Head of caudate nucleus (tissue), 42 donors: ENCODE measurements around the gene AKIP1.
A peak's percentile ranks its signal among the peaks of the same experiment; 100 is the strongest.
"Not testable (repeated sequence)": the region's sequence is repeated elsewhere in the genome, so short reads cannot be mapped to it uniquely, and the experiment has no call there.

Experiments
- DNase-seq, 42 donors: peaks; one replicate each; pipeline versions ENCODE4 v3.0.0 to v3.0.0-alpha.2; 2020 to 2021; ENCODE audit warnings: mixed read lengths in 7 of 42
- intact Hi-C: fragments of 100-400 bp; cut with DNase I; formaldehyde crosslinking; loops from one replicate; pipeline ENCODE4 v1.15.0; 2022

Gene AKIP1

DNA sequence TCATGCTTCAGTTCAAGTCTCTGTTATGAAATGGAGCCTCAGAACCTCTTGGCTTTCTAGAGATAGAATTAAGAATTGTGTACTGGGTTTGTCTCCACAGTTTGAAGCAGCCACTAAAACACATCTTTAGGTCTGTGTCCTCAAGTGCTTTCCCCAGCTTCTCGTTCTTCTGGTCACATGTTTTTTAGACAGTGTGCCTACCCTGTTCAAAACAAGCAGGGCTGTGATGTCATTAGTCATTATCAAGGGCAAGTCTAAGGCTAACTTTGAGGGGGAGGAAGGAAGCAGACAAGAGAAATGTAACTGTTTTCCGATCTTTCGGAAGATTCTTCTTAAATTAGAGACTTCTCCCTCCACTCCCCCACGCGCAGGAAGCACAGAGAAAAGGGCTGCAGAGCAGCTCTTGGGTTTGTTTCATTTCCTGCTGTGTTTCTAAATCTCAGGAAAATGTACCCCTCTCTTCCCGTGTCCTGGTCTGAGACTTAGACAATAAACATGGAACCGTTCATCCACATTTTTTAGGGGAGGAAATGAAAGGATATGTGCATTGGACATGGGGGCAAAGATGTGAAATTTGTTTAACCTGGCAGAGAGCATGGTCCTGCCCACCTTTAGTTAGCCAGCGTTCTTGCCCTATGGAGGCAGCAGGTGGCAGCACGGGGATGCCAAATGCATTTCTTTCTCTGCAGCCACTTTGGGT is 3.1 kb downstream of the AKIP1 start:
- intact Hi-C loops, result loop anchor here (5.0 to 10.0 kb wide), 2 partner anchors 221 to 227 kb away; no protein-coding TSS in a partner anchor
- peak; percentile 5 to 80 (median 54) for DNase-seq

DNA sequence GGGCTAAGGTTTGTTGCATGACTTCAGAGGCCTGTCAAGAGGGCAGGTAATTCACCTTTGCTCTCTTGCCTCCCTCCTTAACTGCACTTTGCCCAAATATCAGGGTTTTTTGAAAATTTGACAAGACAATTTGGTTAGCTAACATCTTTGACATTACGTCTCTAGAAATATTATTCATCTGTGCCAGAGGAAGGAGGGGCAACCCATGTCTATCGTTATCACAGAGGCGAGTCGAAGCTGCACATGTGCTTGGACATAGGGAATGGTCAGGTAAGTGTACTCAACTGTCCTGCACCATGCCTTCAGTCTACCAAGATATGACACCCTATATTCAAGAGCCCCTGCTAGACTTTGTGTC is 3.7 kb downstream of the AKIP1 start:
- DNase-seq, result no peak
- intact Hi-C loops, result loop anchor here (5.0 to 10.0 kb wide), 2 partner anchors 220 to 227 kb away; no protein-coding TSS in a partner anchor

DNA sequence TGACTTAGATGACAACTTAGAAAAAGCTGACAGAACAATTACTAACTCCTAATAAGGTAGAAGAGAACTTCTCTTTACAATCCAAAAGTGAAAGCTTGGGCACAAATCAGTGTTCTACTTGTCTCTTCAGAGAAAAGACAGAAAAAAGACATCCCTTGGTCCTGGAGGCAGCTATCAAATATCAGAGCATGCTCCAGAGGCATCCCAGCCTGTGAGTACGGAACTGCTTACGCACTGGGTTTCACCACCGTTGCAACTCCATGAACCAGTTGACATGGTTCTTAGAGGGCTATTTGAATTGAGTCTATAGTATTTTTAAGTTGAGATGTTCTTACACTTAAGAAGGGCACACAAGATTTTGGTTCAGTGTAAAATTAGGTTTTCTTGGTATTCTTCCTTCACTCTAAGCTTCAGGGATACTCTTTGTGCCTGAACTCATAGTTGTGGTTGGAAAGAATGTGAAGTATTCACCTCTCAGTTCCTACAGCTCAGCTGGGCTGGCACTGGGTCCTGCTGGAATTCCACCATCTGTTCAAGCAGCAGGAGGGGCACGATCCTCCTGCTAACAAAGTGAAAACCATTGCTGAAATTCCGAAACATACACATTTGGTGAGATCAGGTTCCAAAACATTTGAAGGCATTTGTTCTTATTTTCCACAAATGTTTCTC is 6.3 kb downstream of the AKIP1 start:
- intact Hi-C loops, result loop anchor here (10.0 kb wide), 1 partner anchor 218 kb away; no protein-coding TSS in a partner anchor
- DNase-seq, result peak in 1 of 42 donors; percentile 33

- intact Hi-C loops, result no loop called here
- peak in 1 of 42 donors; percentile 7 for DNase-seq
Observed at GRCh38 chr11:8922691-8923090, 11.7 kb downstream of the AKIP1 start.

GRCh38 chr11:8925711-8926110 is 14.7 kb downstream of the AKIP1 start:
- DNase-seq, result peak in 1 of 42 donors; percentile 26
- intact Hi-C loops, result no loop called here

DNA sequence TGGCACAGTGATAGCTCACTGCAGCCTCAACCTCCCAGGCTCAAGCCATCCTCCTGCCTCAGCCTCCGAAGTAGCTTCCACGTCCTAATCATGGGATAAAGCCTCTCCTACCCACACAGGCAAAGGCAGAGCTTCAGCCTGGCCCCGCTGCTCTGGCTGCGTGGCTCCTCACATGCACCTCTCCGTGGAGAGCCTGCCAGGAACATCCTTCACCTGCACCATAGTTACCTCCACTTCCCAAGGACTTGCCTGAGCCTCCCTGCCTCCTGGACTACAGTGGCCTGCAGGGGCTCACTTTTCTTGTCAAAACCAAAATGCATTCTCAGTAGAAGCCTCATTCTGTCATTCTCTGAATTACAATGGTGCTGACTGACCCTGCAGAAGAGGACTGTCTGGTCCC is 15.2 kb downstream of the AKIP1 start:
- intact Hi-C loops, result no loop called here
- peak in 1 of 42 donors; percentile 14 for DNase-seq

DNA sequence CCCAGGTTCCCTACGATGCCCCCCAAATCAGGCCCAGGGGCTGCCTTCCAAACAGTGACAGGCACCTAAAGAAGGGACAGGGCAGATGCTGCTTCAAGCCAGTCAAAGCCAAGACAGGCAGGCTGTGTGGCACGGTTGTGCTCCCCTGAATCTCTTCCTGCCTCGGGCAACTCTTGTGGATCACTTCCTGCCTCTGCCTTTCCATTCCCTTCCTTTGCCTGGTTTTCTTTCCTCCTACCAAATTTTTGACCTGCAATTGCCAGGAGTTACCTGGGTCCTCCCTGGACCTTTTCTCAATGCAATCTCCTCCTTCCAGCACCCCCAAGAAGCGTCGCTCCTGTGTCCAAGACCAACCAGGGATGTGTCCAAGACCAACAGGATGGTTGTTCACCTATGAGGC is 16.2 kb downstream of the AKIP1 start:
- DNase-seq, result peak in 1 of 42 donors; percentile 7
- intact Hi-C loops, result no loop called here

GRCh38 chr11:8928205-8928604 is 17.2 kb downstream of the AKIP1 start:
- intact Hi-C loops, result no loop called here
- DNase-seq, result peak in 1 of 42 donors; percentile 7

DNA sequence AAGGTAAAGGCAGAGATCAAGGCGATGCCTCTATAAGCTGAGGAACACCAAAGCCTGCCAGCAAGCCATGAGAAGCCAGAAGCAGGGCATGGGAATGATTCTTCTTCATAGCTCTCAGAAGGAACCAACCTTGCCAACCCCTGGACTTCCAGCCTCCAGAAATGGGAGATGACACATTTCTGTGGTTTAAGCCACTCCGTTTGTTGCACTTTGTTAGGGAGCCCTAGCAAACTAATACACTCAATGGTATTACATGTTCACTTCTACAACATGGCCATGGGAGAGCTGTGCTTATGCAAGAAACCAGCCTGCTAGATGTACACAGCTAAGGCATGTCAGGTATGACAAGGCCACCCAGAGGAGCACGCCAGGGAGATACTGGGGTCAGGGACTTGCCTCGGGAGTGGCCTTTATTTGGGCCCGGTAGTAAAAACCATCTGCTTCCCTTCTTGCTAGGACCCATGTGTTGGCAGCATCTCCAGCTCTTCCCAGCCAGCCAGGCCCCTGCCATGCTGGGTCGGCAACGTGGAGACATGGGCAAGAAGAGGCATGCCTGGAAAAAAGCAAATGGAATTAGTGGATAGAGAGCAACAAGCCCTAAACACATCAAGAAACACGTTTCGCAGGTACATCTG is 18.1 kb downstream of the AKIP1 start:
- DNase-seq, result peak in 1 of 42 donors; percentile 3
- intact Hi-C loops, result no loop called here

DNA sequence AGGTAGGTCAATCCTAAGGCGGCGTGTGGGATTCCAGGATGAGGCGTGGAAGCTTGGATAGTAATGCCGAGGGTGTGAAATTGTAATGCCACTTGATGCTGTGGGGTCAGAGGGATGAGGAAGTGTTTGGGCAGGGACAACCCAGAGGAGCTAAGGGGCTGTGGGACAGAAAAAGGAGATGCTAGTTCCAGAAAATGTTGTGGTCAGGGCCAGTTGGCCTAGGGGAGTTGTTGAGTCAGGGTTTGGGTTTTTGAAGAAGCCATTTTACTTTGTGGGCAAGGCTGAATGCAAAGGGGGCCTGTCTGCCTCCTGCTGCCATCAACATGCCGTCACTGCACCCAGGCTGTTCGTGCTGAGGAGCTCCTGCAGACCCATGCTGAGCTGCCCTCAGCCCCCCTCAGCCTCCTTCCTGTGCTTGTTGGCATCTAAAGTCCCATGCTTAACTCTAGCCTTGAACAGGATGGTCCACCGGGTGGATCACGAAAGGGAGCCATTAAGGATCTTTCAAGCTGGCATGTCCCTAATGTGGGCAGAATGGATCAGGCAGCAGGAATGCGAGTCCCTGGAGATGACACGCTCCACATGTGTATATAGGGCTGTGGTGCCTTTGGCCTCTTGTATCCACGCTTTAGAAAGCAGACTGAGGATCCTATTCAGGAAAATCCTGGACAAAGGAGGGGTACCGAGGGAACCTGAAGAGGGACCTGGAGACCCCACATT is 19.6 kb downstream of the AKIP1 start:
- intact Hi-C loops, result no loop called here
- no peak for DNase-seq

DNA sequence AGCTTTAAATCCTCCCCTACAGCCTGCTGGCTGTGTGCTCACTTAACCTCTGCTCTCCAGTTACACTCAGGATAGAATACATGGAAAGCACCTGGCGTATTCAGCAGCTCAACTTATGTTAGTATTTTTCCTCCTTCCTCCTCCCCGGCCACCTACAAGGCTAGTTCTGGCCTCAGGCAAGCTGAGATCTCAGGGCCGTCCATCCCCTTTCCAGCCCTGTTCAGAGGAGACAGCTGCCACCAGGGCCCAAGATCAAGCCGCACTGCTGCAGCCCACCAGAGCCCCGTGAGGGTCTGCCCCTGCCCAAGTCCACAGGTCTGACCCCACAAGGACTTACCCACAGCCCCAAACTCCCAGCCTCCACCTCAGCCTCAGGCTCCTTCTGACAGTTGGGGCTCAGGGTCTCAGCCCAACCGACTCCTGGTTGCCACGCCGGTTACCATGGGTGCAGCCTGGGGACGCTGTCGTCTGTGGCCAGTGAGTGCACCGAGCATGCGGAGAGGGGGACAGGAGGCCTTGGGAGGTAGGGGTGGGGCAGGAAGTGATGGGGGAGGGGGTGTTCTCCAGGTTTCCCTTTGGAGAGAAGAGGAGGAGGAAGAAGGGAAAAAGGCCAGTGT is 21.7 kb downstream of the AKIP1 start, which contains the start of gene C11orf16:
TSS of gene C11orf16 (minus strand) at position 384 of the 617 bp plus-strand sequence. CDS start 639 bp downstream, outside the sequence.
- no peak for DNase-seq
- intact Hi-C loops, result no loop called here

GRCh38 chr11:8933931-8934330 is 22.9 kb downstream of the AKIP1 start:
- intact Hi-C loops, result no loop called here
- no peak for DNase-seq

DNA sequence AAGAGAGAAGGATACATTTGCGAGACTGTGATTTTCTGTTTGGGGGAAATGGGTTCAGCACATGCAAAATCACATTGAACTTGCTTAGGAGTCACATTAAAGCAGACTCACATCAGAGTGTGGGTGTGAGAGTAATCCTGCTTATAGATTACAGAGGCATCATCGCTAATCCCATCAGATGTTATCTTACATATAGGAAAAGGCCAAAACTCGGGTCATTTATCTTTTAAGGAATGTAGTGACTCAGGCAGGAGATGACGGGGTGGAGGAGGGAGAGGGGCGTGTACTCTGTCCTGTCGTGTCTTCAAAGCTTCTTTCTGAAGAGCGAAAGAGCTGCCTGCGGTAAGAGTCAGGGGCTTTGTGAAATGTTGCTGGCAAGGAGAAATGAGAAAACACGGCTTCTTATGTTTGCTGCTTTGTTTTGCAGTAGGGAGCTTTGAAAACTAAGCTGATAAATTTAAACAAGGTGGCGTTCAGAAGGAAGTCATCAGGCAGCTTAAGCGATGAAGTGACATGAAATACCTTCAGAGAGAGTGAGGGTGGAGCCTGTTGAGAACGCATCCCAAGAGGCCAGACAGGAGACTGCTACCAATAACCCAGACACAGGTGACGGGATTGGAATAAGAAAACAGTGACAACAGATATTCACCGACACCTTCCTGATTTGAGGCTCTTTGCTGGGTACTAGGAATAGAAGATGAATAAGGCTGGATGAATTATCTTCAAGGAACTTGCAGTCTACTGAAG is 23.9 kb downstream of the AKIP1 start:
- intact Hi-C loops, result no loop called here
- DNase-seq, result no peak

DNA sequence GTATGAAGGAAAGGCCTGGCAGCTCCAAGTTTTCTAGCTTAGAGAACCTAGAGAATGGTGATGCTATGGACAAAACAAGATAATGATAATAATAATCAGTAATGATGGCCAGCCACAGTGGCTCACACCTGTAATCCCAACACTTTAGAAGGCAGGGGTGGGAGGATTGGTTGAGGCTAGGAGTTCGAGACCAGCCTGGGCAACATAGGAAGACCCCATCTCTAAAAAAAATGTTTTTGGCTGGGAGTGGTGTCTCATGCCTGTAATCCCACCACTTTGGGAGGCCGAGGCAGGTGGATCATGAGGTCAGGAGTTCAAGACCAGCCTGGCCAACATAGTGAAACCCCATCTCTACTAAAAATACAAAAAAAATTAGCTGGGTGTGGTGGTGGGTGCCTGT is 24.8 kb downstream of the AKIP1 start:
- DNase-seq, intact Hi-C loops: not testable (repeated sequence)

- no peak for DNase-seq
- intact Hi-C loops, result no loop called here
Observed at GRCh38 chr11:8937159-8937558, 26.2 kb downstream of the AKIP1 start.

DNA sequence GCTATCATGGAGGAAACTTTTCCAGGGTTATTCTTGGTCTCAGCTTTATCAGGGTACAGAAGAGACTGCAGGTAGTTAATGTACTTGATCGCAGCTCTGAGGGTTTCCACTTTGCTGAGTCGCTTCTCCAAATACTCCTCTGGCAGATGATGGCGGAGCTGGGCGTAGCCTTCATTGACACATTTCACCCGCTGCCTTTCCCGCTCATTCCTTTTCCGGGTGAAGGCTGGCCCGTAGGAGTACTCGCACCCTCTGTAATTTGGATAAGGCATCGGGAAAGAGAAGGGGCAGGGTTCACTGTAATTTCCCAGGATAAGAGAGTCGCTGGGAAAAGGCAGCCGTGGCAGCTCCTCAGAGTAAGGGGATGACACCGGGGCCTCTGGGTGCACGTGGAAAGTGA is 26.7 kb downstream of the AKIP1 start:
- no peak for DNase-seq
- intact Hi-C loops, result no loop called here

DNA sequence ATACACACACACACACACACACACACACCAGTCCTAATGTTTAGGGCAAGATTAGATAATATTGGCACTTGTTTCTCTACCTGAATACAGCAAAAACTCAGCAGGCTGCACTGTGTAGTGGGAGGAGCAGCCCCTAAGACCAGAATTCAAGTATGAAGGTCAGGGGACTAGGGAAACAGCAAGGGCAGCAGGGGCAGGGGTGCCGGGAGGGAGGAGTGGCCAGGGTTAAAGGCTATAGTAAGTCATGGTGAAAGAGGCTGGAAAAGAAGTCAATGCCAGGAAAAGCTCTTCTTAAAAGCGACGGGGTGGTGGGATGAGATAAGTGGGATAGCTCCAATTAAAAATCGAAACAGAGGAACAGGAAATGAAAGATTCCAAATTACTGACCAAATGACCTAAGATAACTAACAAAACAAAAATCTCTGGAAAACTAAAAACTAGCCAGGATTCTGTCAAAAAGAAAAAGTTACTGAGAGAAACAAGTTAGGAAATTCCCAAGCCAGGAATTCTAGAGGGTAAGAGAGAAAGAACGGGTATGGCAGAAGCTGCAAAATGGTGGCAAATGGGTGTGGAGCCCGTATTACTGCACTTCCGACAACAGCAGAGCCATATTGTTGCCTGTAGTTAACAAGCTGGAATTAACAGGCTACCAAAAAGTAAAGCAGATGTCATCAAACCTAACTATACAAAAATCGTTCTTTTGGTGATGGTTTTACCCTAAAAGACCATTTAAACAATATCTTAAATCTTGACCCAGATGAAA is 30.5 kb downstream of the AKIP1 start:
- DNase-seq, result no peak
- intact Hi-C loops, result no loop called here
